GM10266 (cell line): Measurements from ENCODE around the gene MYO1D.

ENCODE experiments used
- DNase-seq: peaks from one replicate; pipeline ENCODE4 v3.0.0; 2012; ENCODE audit errors: extremely low spot score
- CTCF ChIP-seq: IDR thresholded peaks from 2 replicates; pipeline ENCODE4 v1.5.1; 2012; ENCODE audit warnings: mild to moderate bottlenecking, low read depth; ENCODE audit not compliant: control insufficient read depth, insufficient read depth; ENCODE audit errors: missing control alignments

Gene MYO1D

DNA sequence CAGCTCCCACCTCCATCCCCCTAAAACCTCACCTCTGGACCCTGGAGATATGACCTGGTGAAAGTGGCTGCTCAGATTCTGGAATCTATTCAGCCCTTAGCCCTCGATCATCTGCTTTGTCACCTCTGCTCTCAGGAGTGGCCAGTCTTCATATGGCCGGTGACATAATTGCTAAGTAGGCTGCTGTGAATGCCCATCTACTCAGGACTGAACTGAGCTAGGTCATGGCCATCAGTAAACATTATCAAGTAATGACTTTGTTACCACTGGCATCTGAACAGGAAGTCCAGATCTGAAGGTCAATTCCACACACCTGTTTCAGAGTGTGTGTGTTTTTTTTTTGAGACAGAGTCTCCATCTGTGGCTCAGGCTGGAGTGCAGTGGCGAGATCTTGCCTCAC, 311.5 kb downstream of the MYO1D start:
- no peak for DNase-seq
- no peak for TF ChIP-seq CTCF

- TF ChIP-seq CTCF = no peak
- DNase-seq = peak; percentile 38
Measured at GRCh38 chr17:32564325-32564724, 312.6 kb downstream of the MYO1D start.

DNA sequence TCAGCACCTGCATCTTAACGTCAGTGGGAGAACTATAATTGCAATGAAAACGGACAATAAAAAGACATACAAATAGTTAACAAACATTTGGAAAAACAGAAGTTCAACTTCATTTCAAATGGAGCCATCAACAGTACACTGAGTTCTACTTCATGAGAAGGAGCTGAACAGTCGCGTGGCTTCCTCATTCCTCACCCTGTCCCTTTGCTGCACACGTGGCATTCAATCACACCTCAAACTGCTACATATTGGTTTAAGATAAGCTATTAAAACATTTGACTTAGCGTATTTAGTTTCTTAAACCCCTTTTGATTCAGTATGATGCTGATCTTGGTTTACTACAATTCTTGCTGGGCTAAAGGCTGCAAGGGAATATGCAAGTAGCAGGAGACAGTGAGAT, 313.3 kb downstream of the MYO1D start:
- DNase-seq = no peak
- TF ChIP-seq CTCF = no peak

DNA sequence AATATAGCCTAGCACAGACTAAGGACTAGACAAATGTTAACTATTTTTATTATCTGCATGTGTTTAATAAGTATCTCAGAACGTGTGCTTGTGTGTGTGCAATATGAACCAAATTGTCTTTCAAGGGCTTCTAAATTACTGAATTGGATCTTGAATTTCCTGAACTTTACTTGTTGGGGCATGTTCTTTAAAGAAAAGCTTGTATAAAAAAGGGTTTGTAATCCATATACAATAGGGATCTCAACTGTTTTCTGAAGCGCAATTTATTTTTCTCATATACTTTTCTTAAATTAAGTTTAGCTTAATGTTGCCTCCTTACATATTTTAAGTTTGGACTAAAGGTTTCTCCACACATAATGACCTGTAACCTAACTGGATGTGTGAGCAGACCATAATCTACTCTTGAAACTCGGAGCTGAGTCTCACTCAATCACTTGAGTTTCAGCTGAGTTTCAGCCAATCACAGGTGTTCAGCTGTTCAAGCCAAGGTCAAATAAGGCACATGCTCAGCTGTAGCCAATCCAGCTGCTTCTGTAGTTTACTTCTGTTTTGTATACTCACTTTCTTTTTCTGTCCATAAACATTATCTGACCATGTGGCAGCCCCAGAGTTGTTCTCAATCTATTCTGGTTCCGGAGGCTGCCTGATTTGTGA, 317.8 kb downstream of the MYO1D start:
- no peak for TF ChIP-seq CTCF
- DNase-seq = peak; percentile 80

DNA sequence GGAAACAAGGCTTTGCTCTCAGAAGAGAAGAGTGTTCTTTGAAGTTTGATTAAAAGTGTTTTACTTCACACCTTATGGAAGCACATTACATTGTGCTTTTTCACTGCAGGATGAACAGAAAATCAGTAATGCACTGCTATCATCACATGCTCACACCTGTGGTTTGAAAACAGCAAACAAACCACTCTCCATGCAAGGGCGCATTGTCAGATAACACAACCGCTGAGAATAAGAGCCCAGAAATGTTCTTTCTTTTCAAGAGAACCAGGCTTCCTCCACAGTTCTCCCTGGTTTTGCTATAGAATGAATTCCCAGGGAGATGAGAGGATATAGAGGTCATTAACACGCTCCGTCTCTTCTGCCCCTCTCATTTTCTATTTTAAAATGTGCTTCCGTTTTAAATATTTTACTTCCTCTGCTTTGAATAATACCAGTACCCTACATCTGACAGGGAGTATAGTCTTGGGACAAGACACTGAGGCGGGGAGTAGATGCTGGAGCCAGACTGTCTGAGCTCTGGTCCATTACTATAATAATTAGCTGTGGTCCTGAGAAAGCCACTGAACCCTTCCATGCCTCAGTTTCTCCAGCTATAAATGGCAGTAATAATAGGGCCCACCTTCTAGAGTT, 318.5 kb downstream of the MYO1D start:
- DNase-seq = no peak

GRCh38 chr17:32555611-32556310, 321.2 kb downstream of the MYO1D start:
- no peak for DNase-seq
- no peak for TF ChIP-seq CTCF

More for the DNA sequence above, 318.5 kb downstream of the MYO1D start:
- no peak for TF ChIP-seq CTCF

- no peak for DNase-seq
- TF ChIP-seq CTCF = no peak
Measured at GRCh38 chr17:32553168-32553567, 323.8 kb downstream of the MYO1D start.
